Esophagus squamous epithelium (tissue), 5 donors: ENCODE data around the gene PDPK1. TPM values are rescaled to one million over a fixed set of nuclear protein-coding genes. Genes with fewer than 3 reads are reported as not detected.
A peak's percentile ranks its signal among the peaks of the same experiment; 100 is the strongest.
"Not testable (repeated sequence)": the region's sequence is repeated elsewhere in the genome, so short reads cannot be mapped to it uniquely, and the experiment has no call there.

Experiments used
- DNase-seq: peaks from one replicate; lab custom pipeline; 2025; lab: John Stamatoyannopoulos, UW
- H3K27ac ChIP-seq, 4 donors: fragments of 200-600 bp; sonication (generic); one replicate each; pipeline ENCODE4 v1.5.1; 2016 to 2019; ENCODE audit warnings: mild to moderate bottlenecking in 1 of 4
- H3K27me3 ChIP-seq, 4 donors: fragments of 200-600 bp; sonication (generic); 1 replicate in 3 of 4; 2 replicates in 1 of 4; pipeline versions ENCODE4 v1.5.1 to v1.6.0; 2017 to 2021; ENCODE audit warnings: antibody characterized with exemption in 1 of 4
- H3K36me3 ChIP-seq, 3 donors: fragments of 200-600 bp; sonication (generic); one replicate each; pipeline ENCODE4 v1.5.1; 2016 to 2019
- H3K4me1 ChIP-seq, 3 donors: fragments of 200-600 bp; sonication (generic); one replicate each; pipeline ENCODE4 v1.5.1; 2017 to 2019
- H3K4me3 ChIP-seq, 4 donors: fragments of 200-600 bp; sonication (generic); 1 replicate in 3 of 4; 2 replicates in 1 of 4; pipeline ENCODE4 v1.5.1; 2016 to 2019; ENCODE audit warnings: mild to moderate bottlenecking in 2 of 4, moderate library complexity in 1 of 4
- H3K9me3 ChIP-seq, 3 donors: fragments of 200-600 bp; sonication (generic); one replicate each; pipeline ENCODE4 v1.5.1; 2016 to 2019
- POLR2A ChIP-seq, 4 donors: fragments of 450-650 bp; IDR thresholded peaks; one replicate each; pipeline ENCODE4 v1.6.1; 2017; ENCODE audit warnings: antibody characterized with exemption in 4 of 4, mild to moderate bottlenecking in 4 of 4, moderate library complexity in 3 of 4
- WGBS, 2 donors: methylation state at CpG; one replicate each; pipeline ENCODE4 v1.1.5; 2018; 5-methylcytosine and 5-hydroxymethylcytosine counted together
- intact Hi-C: fragments of 100-400 bp; cut with DNase I; formaldehyde crosslinking; loops from one replicate; pipeline ENCODE4 v1.15.0; 2022
- total RNA-seq, 4 donors: library from RNA; depleted of rRNA; stranded (reverse); fragments of >200 nt; gene quantifications; one replicate each; pipeline ENCODE4 v1.1.0, GENCODE V29; 2016
- TF ChIP-seq, protein P1 (sequence below), 6 experiments: fragments of 450-650 bp in 4 of 6; fragments of 200-600 bp in 2 of 6; sonication (generic) in 2 of 6; IDR thresholded peaks; one replicate each; pipeline ENCODE4 v1.5.1; 2016 to 2019; ENCODE audit warnings: antibody characterized with exemption in 6 of 6, mild to moderate bottlenecking in 4 of 6, moderate library complexity in 4 of 6
- donor health status: DM: yes; HTN: yes; CAD: no.

PDPK1 gene
- total RNA-seq, 4 donors from 2014 or later = 18.3 to 28.2 (median 23.3) TPM

DNA sequence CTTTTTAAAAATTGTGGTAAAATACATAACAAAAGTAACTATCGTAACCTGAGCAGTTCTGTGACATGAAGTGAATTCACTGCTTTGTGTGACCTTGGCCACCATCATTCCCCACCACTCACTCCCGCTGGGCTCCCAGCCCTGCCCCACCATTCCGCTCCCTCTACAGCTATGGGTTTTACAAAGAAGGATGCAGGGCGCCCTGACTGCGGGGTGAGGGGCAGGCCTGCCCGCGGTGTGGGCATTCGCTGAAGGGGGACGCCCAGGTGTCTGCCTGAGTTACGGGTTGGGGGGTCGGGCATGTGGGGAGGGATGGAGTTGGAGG lies 6.5 kb upstream of the PDPK1 start, which contains the start of gene CEMP1:
CEMP1 (minus strand) TSS at position 38 of the 325 bp plus-strand sequence. CDS start 335 bp downstream, outside the sequence.
- intact Hi-C loops = no loop called here
- Histone ChIP-seq H3K9me3 (no peaks in the 10 kb centered on the region), H3K4me1 (peaks cover 8 to 40% (median 16%) of the 10 kb centered on the region in 3 donors), H3K36me3 (peaks cover 15 to 45% (median 19%) of the 10 kb centered on the region in 3 donors), H3K4me3 (peak within 1 kb of the TSS; percentile 53 to 82 (median 72)), H3K27me3 (no peaks in the 10 kb centered on the region), H3K27ac (peak within 1 kb of the TSS; percentile 95 to 99 (median 98))
- no peak for DNase-seq
- 20 to 38% methylated on average over 5 to 8 of the region's 11 CpGs for WGBS, 2 donors
- TF ChIP-seq, protein P1, sequence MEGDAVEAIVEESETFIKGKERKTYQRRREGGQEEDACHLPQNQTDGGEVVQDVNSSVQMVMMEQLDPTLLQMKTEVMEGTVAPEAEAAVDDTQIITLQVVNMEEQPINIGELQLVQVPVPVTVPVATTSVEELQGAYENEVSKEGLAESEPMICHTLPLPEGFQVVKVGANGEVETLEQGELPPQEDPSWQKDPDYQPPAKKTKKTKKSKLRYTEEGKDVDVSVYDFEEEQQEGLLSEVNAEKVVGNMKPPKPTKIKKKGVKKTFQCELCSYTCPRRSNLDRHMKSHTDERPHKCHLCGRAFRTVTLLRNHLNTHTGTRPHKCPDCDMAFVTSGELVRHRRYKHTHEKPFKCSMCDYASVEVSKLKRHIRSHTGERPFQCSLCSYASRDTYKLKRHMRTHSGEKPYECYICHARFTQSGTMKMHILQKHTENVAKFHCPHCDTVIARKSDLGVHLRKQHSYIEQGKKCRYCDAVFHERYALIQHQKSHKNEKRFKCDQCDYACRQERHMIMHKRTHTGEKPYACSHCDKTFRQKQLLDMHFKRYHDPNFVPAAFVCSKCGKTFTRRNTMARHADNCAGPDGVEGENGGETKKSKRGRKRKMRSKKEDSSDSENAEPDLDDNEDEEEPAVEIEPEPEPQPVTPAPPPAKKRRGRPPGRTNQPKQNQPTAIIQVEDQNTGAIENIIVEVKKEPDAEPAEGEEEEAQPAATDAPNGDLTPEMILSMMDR (IDR thresholded peaks at IDR 0.05) = no peak
- TF ChIP-seq POLR2A (IDR thresholded peaks at IDR 0.05) = no peak

DNA sequence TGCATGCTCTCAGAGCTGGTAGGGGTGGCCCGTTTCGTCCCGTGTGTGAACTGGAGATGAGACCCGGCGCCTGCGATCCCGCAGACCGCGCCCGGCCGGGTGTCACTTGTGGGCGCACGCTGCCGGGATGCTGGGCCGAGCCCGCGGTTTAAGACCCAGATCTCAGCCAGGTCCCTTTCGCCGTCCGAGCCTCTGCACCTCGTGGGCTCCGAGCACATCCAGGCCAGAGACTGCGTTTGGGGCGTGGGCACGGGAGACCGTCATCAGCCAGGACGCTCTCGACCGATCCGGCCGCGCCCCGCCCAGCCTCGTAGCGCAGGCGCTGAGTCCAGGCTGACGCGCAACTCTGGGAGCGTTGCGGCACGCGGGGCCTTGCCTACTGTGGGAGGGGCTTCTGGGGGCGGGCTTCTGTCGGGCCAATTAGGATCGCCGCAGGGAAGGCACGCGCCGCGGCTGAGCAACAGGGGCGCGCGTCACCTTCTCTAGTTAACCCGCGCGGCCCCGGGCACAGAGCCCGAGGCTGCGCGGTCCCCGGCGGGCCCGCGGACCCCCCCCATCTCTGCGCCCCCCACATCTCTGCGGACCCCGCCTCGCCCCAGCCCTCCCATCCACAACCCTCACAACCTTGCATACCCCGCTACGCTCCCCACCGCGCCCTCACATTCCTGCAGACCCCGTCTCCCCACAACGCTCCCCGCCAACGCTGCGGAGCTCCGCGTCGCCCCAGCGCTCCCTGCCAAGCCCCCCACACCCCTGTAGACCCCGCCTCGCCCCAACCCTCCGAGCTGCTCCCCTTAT lies 5.9 kb upstream of the PDPK1 start:
- Histone ChIP-seq H3K4me1 (peaks cover 8 to 45% (median 21%) of the 10 kb centered on the region in 3 donors), H3K27ac (peak overlapping the region; percentile 95 to 99 (median 98)), H3K36me3 (peaks cover 15 to 39% (median 19%) of the 10 kb centered on the region in 3 donors), H3K27me3 (no peaks in the 10 kb centered on the region), H3K9me3 (no peaks in the 10 kb centered on the region), H3K4me3 (peak overlapping the region; percentile 53 to 82 (median 72))
- intact Hi-C loops = no loop called here
- DNase-seq = peak; percentile 94
- TF ChIP-seq POLR2A (IDR thresholded peaks at IDR 0.05) = peak in 3 of 4 donors; percentile 40 to 85 (median 82)
- TF ChIP-seq, protein P1 (IDR thresholded peaks at IDR 0.05) = no peak
- 0 to 2% methylated on average over 8 to 21 of the region's 84 CpGs for WGBS, 2 donors

DNA sequence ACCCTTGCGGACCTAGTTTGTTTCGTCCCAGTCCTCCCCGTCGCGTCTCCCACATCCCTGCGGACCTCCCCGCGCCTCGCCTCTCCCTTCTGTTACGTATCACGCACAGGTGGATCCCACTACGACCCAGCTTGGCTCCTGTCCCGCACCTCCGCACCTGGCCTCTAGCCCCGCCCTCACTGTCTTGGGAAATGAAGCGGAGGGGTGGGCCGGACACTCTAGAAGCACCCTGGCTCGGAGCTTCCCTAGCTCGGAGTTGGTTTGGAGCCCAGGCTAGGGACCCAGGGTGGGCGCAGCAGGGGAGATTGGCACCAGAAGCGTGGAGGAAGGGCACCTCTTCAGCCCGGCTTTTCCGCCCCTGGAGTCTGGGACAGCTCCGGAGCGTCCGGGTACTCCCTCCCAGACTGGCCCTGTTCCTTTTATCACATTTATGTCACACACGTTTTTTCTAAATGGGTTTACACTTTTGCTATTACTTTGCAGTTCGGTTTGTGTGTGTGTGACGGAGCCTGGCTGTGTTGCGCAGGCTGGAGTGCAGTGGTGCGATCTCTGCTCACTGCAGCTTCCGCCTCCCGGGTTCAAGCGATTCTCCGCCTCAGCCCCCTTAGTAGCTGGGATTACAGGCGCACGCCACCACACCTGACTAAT lies 5.2 kb upstream of the PDPK1 start:
- Histone ChIP-seq H3K4me3 (peak overlapping the region; percentile 53 to 82 (median 72)), H3K9me3 (no peaks in the 10 kb centered on the region), H3K36me3 (peaks cover 15 to 32% (median 19%) of the 10 kb centered on the region in 3 donors), H3K27me3 (no peaks in the 10 kb centered on the region), H3K27ac (peak overlapping the region; percentile 95 to 99 (median 98)), H3K4me1 (peaks cover 11 to 50% (median 24%) of the 10 kb centered on the region in 3 donors)
- TF ChIP-seq, protein P1 (IDR thresholded peaks at IDR 0.05) = no peak
- TF ChIP-seq POLR2A (IDR thresholded peaks at IDR 0.05) = peak in 3 of 4 donors; percentile 15 to 55 (median 28)
- intact Hi-C loops = no loop called here
- no peak for DNase-seq
- WGBS, 2 donors = 1 to 2% methylated on average over 20 to 25 of the region's 37 CpGs

DNA sequence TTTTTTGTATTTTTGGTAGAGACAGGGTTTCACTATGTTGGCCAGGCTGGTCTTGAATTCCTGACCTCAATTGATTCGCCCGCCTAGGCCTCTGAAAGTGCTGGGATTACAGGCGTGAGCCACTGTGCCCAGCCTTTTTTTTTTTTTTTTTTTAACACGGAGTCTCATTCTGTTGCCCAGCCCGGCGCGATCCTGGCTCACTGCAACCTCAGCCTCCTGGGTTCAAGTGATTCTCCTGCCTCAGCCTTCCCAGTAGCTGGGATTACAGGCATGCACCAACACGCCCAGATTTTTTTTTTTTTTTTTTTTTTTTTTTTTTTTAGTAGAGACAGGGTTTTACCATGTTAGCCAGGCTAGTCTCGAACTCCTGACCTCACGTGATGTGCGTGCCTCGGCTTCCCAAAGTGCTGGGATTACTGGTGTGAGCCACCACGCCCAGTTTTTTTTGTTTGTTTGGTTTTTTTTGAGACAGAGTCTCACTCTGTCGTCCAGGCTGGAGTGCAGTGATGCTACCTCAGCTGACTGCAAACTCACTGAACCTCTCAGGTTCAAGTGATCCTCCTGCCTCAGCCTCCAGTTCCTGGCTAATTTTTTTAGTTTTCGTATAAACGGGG lies 4.6 kb upstream of the PDPK1 start:
- Histone ChIP-seq H3K4me1 (peaks cover 11 to 50% (median 24%) of the 10 kb centered on the region in 3 donors), H3K4me3 (peak overlapping the region; percentile 53 to 82 (median 72)), H3K27ac (peak overlapping the region; percentile 95 to 99 (median 98)), H3K36me3 (peaks cover 11 to 26% (median 13%) of the 10 kb centered on the region in 3 donors)
- H3K27me3 ChIP-seq, H3K9me3 ChIP-seq, intact Hi-C loops, DNase-seq: not testable (repeated sequence)
- WGBS, 2 donors = 26 to 36% methylated on average over 11 to 16 of the region's 16 CpGs

DNA sequence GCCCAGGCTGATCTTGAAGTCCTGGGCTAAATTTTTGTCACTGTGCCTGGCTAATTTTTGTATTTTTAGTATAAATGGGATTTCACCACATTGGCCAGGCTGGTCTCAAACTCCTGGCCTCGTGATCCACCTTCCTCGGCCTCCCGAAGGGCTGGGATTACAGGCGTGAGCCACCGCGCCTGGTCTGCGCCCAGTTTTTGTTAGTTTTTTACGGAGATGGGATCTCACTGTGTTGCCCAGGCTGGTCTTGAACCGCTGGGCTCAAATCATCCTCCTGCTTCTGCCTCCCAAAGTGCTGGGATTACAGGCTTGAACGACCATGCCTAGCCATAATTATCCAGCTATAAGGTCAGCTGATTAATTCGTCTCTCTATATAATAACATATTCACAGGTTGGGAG lies 3.9 kb upstream of the PDPK1 start:
- no peak for DNase-seq
- H3K27ac ChIP-seq = peak overlapping the region in 2 of 4 donors; percentile 97 to 99
- 71 to 91% methylated on average over 9 to 11 of the region's 11 CpGs for WGBS, 2 donors

DNA sequence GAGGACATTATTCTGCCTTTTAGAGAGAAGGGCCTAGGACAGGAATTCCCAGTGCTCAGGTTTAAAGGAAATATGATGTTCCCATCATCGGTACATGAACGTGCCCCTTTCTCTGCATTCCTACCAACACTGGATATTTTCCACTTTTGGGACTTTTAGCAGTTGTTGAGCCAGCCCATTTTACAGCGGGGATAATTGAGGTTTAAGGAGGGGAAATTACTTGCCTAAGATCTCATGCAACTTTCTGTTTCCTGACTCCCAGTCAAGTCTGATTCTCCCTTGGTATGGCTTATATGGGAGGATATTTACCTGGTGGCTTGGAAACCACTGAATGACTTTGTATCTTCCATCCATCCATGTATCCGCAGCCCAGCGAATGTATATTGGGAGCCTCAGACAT lies 3.5 kb upstream of the PDPK1 start:
- 76 to 87% methylated on average over 5 of the region's 5 CpGs for WGBS, 2 donors
- Histone ChIP-seq H3K4me1 (peaks cover 16 to 59% (median 32%) of the 10 kb centered on the region in 3 donors), H3K36me3 (peaks cover 0 to 15% (median 5%) of the 10 kb centered on the region in 3 donors)
- H3K27me3 ChIP-seq, DNase-seq, H3K9me3 ChIP-seq, H3K27ac ChIP-seq, intact Hi-C loops, H3K4me3 ChIP-seq: not testable (repeated sequence)

More for the DNA sequence above, 3.9 kb upstream of the PDPK1 start:
- intact Hi-C loops = no loop called here
- no peaks in the 10 kb centered on the region for H3K27me3 ChIP-seq
- peaks cover 12 to 55% (median 28%) of the 10 kb centered on the region in 3 donors for H3K4me1 ChIP-seq
- H3K36me3 ChIP-seq = peaks cover 4 to 19% (median 8%) of the 10 kb centered on the region in 3 donors
- no peaks in the 10 kb centered on the region for H3K9me3 ChIP-seq
- TF ChIP-seq, protein P1 (IDR thresholded peaks at IDR 0.05) = no peak
- TF ChIP-seq POLR2A (IDR thresholded peaks at IDR 0.05) = no peak
- H3K4me3 ChIP-seq = no peak overlapping the region
